ENCODE data around the gene CACNA1E.

Gene CACNA1E

DNA sequence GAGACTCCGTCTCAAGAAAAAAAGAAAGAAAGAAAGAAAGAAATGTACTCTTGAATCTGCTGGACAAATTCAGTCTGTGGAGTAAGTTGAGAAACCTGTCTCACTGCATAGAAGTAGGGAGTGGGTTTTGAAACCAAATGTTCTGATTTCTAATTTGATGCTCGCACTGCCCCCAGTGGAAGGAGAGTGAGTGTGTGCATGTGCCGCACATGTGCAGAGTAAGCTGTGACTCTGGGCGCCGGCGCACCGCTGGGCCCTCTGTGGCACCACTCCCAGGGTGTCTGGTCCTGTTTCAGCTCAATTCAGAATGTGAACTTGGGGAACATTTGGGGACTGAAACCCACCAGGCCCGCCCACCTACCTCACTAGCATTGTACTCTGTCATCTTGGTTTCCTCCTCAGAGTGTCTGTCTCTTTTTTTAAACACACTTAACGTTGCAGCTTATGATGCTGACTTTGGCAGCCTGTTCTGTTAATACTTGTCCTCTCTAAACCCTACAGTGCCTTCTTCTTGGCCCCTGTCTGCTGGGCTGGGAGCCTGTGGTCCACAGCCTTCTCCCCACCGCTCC, 104.6 kb downstream of the CACNA1E start:
- no peak for FAIRE-seq

DNA sequence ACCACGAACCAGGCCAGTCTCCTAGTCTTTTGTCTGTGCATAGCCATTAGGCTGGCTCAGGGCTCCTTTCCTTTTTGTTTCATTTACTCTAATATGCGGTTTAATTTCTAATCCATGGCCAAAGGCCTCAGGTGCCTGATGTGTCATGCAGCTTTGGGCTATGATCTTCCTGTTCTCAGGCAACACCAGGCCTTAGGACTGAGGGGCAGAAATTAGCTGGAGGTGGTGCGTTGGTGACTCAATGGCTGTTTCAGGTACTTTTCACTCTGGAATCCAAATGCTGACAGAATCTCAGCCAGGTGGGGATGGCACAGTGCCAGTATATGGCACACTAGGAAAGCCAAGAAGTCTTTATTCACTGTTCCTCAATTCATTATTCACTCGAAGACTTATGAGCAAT, 105.3 kb downstream of the CACNA1E start:
- FAIRE-seq, result no peak

DNA sequence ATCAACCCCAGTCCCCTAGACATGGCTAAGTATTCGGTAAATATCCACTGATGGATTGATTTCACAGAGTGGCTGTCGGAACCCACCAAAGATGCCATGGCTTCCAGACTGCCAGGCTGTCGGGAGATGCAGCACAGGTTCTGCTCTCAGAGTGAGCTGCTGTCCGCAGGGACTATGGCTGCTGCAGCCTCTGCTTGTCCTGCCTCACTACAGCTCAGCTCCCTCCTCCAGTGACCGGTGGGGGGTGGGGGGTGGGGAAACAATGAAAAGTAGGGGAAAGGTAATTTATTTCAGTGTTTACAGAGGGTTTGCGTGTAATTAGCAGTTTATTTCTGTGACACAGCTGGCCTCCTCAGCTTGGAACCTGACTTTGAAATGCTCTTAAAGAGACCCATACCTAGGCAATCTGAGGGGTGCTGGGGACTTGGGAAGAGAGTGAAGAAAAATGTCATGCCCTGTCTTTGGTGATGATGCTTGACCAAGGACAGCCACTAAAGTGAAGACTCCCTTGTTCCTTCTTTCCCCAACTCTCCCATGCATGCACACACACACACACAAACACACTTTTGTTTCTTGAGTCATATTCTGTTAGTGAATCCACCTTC, 109.0 kb downstream of the CACNA1E start:
- FAIRE-seq, result no peak

DNA sequence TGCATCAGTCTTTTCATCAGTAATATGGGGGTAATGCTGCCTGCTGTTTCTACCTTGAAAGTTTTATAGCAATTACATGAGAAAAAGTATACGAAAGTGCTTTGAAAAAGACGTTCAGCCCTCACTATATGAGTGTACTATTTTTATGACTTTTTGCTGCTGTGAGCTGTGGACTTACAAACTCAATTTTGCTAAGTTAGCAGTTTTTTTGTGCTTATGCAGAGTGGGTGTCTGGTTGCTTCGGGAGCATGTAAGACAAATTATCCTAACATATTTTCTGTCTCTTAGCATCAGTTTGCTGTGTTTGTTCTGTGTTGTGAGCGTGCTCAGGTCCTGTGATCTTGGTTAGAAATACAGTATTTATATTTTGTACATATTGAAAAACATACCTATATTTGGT, 109.7 kb downstream of the CACNA1E start:
- no peak for FAIRE-seq

DNA sequence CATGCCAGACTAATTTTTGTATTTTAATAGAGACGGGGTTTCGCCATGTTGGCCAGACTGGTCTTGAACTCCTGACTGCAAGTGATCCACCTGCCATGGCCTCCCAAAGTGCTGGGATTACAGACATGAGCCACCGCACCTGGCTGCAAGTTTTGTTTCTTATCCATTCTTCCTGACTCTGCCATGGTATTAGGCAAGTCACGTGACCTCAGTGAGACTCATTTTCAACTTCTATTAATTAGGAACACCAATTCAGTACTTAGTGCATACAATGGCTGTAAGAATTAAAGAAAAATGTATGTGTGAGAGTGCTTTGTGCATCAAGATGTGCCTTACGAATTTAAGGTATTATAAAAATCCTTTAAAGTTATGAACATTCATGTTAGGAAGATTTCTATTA, 111.2 kb downstream of the CACNA1E start:
- FAIRE-seq, result no peak

DNA sequence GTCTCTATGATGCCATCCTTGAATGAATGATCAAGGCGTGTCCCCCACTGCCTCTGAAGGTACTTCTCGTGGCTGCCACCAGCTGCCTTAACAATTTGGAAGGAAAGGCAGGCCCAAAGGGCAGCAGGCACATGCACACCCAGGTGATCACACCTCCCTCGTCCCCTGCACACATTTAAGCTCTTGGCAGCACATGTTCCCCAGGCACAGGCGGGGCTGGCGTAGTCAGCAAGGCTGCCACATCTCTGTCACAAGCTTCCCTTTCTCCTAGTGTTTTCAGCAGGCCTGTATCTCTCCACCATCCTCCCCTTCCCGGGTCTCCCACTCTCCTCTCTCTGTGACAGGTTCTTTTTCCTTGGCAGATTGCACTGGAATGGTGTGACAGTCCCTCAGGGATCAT, 111.9 kb downstream of the CACNA1E start:
- FAIRE-seq, result no peak

DNA sequence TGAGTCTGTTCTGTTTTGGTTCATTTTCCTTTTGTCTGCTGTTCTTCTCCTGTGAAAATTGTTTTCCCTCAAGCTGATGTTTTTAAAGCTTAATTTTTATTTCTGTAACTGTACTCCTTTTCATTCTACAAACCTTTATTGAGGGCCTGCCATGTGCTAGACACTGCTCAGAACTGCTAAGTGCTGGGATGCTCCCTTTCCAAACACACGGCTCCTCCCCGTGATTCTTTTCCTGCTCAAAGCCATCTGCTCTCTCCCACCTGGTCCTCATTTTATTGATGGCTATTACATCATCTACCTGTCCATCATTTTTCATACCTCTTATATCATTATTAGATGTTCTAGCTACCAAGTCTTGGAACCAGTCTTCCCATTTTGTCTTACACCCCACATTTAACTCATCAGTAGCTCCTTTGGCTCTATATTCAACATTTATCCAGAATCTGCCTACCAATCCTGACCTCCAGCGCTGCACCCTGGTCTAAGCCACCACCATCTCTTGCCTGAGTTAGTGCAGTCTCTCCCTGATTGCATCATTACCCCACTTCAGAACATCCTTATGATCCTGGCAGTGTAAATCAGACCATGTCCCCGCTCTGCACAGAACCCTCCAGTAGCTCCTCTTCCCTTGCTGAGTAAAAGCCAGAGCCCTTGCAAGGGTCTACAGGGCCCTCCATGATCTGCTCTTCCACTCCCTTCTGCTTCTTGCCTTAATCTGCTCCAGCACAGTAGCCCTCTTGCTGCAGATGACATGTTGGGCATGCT, 118.1 kb downstream of the CACNA1E start:
- no peak for FAIRE-seq

DNA sequence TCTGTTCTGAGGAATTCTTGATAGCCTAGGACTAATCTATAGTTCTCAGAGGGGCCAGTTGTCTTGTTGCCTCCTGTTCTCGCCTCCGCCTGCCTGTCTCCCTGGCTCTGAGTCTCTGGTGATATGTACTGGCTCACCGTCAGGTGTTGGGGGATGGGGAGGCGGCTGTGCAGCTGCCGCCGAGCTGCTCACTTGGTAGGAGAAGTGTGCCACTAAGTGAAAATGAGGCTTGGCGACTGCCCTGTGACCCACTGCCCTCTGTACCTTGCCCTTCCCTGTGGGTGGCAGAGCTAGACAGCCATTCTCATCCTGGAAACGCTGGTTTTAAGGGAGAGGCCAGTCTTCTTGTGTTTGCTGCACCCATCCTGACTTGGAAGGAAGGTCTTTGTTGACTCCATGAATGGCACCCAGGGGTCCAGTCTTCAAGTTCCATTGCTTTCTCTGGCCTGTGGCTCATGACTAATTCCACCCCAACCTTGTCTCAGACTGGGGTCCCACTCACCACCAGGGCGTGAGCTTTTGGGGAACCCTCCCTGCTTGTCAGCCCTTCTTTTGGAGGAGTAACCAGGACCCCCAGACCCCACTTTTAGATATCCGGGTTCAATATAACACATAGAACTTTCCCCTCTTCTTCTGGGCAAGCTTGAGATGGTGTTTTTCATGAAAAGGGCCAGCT, 120.6 kb downstream of the CACNA1E start:
- FAIRE-seq, result no peak

DNA sequence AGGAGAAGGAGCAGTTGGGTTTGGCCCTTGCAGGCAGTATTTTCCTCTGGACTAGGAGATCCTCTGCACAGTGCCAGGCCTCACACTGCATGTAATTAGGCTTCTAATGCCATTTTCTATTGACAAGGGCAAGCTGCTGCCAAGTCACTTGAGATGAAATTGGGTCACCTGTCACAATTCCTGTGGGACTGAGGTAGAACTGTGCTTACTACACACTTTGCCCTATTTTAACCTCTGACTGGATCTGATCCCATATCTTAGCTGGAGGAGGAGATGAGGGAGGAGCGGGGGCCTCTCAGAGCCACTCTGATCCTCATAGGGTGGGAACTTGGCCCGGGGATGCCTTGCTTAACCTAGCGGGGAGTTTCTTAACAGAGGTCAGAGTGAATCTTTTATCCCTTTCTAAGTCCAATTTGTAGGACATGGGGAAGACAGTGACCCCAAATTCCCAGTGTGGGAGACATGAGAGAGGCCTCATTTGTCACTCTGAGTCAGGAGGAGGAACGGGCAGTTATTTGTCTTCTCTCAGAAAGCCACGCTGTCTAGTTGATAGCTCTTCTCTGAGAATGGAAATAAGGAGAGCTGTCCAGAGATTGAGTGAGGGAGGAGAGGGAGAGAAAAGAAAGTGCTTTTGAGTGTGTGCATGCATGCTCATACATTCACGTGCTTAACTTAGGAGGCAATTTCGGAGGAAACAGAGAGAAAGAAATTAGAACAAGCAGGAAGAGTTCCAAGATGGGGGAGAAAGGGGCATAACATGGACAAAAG, 121.3 kb downstream of the CACNA1E start:
- no peak for FAIRE-seq

DNA sequence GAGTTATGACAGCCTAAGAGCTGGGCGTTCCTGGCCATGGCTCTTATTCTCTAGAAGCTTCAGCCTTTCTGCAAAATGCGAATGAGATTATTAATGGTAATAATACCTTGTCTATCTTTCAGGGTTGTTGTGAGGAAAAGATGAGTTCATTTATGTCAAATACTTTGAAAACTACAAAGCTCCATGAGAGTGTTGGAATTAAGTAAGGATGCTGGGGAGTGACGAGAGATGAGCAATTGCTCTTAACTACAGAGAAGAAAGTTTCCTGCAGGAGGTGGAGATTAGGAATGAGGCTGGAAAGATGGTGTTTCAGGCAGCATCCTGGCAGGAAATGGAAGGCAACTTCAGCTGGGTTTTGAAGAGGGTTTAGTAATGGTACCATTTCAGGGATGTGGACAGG, 124.2 kb downstream of the CACNA1E start:
- no peak for FAIRE-seq

DNA sequence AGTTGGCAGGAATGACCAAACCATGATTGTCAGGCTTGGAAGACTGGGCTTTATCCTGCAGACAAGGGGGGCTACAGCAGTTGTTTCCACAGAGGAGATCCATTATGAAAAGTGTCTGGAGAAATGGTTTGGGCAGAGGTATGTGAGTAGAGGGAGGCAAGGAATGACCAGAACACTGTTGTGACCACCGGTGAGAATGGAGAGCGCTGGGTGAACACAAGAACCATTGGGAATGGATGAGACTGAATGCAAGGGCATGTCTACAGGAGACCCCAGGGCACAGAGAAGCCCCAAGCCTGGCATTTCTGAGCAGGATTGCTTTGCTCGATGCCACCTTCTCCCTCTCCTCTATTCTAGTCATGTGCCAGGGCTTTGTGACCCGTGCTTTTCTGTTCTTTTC, 125.1 kb downstream of the CACNA1E start:
- FAIRE-seq, result no peak

DNA sequence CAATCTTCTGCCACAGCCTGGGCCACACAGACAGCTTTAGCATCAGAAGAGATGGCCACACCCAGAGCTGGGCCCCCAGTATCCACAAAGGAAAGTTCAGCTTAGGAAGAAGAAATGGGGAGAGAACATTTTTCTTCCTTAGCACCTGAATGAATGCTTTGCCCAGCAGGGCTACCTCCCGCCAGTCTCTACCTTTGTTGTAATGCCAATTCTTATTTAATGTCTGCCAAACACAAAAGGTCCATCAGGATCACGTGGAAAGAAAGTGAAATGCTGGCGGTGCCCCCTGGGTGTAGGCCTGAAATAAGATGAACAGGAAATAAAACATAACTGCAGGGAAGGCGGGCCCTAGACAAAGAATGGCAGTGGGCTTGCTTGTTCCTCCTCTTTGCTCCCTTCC, 125.6 kb downstream of the CACNA1E start:
- FAIRE-seq, result no peak

DNA sequence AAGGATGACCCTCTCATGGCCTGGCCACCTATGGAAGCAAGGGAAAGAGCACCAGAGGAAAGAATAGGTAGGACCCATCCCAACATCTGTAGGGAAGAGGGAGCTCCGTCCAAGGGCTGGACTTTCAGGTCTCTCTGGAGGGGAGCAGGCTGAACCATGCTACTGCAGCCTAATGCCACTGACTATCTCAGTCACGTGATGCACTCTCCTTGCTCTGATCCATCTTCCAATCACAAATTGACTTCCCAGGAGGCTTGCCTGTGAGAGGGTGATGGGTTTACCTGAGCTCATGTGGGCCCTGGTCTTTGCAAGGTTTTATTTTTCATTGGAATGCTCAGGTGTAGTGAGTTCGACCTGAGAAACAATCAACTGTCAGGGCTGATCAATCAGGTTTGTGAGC, 128.8 kb downstream of the CACNA1E start:
- FAIRE-seq, result no peak

DNA sequence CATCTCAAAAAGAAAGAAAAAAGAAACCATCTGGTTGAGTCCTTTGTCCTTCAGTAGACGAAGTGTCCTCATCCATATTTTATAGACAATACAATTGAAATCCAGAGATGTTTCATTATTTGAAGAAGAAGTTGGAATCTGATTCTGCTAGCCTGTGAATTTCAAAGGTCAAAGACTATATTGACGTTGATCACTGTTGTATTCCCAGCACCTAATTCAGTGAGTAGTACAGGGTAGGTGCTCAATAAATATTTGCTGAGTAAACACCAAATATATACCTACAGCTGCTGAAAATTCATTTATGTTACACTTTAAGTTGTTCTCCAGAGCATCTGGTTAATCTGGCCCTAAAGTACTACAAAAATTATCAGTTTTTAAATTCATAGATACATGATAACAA, 135.2 kb downstream of the CACNA1E start:
- FAIRE-seq, result no peak

DNA sequence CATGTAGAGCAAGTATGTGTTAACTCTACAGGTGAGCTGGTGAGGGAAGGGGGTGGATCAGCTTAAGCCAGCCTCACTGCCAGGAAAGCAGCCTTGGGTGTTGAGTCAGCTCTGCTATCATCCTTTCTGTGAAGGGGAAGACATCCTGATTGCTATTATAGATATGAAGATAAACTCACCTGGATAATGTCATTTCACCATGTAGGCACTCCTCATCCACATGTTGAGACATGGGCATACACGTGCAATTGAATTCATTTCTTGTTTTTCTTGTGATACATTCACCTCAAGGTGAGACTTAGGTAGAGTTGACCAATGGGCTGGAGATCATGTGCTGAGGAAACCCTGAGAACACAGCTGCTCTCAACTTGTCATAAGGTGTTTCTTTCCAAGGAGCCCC, 136.9 kb downstream of the CACNA1E start:
- no peak for FAIRE-seq

DNA sequence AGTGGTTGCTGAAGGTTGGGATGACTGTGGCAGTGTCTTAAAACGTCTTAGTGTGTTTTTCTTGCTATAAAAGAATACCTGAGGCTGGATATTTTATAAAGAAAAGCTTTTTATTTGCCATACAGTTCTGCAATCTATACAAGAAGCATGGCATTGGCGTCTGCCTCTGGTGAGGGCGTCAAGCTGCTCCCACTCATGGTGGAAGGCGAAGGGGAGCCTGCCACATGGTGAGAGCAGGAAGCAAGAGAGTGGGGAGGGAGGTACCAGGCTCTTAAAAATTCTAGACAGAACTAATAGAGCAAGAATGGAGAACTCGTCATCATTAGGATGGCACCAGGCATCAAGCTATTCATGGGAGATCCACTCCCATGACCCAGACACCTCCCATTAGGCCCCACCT, 140.5 kb downstream of the CACNA1E start:
- FAIRE-seq, result no peak

DNA sequence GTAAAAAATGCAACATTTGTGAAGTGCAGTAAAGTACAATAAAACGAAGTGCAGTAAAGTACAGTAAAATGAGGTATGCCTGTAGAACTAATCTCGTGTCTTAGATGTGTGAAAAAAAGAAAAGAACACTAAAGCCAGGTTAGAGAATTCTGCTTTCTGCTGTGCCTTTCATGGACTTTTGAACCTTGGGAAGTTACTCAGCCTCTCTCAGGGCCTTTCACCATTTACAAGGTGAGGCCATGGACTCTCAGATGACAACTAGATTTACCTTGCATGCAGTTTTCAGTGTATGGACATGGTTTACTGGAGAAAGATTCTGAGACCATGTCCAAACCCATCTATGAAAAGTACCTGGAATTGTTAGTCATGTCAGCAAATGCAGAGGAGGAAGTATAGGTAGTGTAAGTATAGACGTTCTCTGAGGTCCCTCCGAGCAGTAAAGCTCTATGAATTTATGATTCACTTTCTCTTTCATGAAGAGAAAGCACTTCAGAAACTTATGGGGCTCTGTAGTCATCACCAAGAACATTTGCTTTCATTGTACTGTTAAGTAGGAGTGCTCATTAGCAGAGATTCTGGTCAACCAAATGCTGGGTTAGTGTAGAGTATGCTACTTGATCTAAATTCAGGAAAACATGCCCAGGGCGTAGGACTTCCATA, 143.1 kb downstream of the CACNA1E start:
- FAIRE-seq, result no peak

DNA sequence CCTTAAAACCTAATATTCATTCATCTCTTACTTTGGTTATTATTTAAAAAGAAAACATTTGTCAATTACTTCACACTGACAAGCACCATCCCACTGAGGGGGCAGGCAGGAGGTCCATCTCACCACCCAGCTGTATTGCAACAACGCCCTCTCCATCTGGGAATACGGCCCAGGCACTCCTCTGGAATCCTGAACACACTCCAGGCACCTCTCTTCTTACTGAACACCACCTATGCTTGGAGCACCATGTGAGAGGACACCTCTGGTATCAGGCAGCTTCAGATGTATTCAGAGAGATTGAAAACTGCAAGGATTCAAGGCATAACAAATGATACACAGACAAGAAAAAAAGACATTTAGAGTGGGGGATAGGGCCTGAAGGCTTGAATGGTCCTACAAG, 147.1 kb downstream of the CACNA1E start:
- FAIRE-seq, result no peak

DNA sequence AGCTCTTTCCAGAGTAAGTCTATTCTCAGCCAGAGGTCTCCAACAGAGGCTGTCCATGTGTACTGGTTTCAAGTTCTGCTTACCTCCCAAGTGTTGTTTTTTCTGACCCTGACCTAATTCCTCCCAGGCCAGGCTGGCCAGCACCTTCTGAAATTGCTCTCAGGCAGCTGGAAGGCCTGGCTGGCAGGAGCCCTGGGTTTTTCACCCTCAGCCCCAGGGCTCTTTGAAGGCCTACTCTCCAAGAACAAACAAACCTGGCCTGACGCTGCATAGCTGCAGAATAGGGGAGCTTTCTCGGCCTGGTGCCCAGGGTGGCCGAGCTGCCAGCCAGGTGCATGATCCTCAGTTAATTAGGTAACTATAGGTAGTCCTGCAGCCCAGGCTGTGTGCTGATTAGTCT, 147.5 kb downstream of the CACNA1E start:
- no peak for FAIRE-seq

DNA sequence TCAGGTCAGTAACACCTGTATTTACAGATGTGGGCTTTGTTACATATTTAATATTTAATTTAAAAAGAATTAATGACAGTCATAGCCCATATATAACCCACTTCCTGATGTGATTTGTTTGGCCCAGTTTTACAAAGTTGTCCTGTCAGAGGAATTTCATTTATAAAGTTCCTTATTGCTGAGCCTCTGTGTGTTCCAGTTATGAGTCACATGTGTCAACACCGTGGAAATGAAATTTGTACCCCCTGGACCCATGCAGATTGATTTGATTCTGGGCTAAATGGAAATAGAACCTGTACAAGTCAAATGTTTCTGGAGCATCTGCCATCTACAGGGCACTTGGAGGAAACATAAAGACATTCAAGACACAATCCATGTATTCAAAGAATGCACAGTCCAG, 149.2 kb downstream of the CACNA1E start:
- FAIRE-seq, result no peak

DNA sequence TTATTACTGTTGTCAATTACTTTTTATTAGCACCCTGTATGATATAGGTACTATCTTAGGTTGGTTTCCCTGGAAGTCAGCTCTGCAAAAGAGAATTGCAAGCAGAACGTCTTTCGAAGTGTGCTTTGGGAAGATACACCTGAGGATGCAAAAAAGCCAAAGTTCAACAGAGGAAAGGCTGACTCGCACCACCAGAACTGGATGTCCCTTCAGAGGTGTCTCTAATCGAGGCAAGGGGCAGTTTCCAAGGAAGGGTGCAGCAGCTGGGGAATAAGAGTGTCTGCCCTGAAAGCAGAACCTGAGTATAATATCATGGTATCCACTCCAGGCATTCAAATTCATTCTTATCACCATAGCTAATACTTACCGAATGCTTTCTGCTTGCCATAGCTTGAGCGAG, 149.6 kb downstream of the CACNA1E start:
- no peak for FAIRE-seq

DNA sequence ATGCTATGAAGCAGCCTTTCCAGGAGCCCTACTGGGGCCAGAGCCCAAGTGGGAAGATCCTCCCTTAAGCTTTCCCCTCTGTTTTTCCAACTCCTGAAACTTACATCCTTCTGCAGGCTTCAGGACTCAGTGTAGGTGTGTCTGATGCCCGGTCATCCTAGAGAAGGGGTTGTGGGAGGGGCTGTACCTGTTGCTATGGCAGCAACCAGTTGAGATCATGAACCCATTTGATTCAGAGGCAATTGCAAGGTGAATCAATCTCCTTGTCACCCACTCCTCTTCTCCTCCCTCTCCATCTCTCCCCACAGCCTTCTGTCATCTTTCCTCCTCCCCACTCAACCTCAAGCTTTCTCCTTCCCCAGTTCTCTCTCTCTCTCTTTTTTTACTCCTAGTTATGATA, 151.8 kb downstream of the CACNA1E start:
- FAIRE-seq, result no peak

DNA sequence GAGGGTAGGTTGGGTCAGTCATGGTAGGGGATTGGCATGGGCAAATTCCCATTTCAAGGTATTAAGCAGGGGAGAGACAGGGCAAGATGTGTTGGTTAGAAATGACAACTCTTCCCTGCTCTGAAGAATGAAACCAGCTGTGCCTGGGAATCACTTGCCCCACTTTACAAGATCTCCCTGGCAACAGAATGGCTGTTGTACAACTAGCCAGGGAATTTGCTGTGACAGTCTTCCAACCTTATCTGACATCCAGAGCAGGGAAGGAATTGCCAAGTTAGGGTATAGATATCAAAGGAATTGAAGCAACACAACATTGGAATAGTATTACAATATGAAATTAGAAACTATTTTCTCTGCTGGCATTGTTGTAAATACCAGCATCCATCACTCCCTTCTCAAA, 154.7 kb downstream of the CACNA1E start:
- FAIRE-seq, result no peak

Data from endometrium (tissue), 2 donors.